HG02588 (cell line): ENCODE data around the gene NPBWR2.
"Not testable (repeated sequence)": the region's sequence is repeated elsewhere in the genome, so short reads cannot be mapped to it uniquely, and the experiment has no call there.

Source experiments
- ATAC-seq: cut with Tn5 transposase; IDR thresholded peaks from one replicate; pipeline ENCODE4 v1.9.1; 2021; ENCODE audit warnings: mild to moderate bottlenecking, moderate library complexity; ENCODE audit not compliant: unreplicated experiment

The NPBWR2 gene

GRCh38 chr20:64144144-64144912 is 37.0 kb upstream of the NPBWR2 start:
- no peak for ATAC-seq

GRCh38 chr20:64143018-64143801 is 35.8 kb upstream of the NPBWR2 start:
- no peak for ATAC-seq

- ATAC-seq: no peak
These were observed 35.2 kb upstream of the NPBWR2 start for GRCh38 chr20:64142590-64142989.

GRCh38 chr20:64140956-64141355 is 33.6 kb upstream of the NPBWR2 start:
- no peak for ATAC-seq

GRCh38 chr20:64140061-64140931 is 32.9 kb upstream of the NPBWR2 start:
- ATAC-seq: no peak

- no peak for ATAC-seq
These were observed 32.1 kb upstream of the NPBWR2 start for GRCh38 chr20:64139199-64140060.

- no peak for ATAC-seq
These were observed 31.0 kb upstream of the NPBWR2 start for GRCh38 chr20:64138276-64138815.

GRCh38 chr20:64137598-64138031 is 30.2 kb upstream of the NPBWR2 start:
- no peak for ATAC-seq

GRCh38 chr20:64136004-64136710 is 28.8 kb upstream of the NPBWR2 start:
- no peak for ATAC-seq

- ATAC-seq: not testable (repeated sequence)
These were observed 27.4 kb upstream of the NPBWR2 start for GRCh38 chr20:64134744-64135143.

- no peak for ATAC-seq
These were observed 26.6 kb upstream of the NPBWR2 start for GRCh38 chr20:64133951-64134407.

GRCh38 chr20:64131406-64131805 is 24.0 kb upstream of the NPBWR2 start:
- ATAC-seq: no peak

GRCh38 chr20:64130876-64131275 is 23.5 kb upstream of the NPBWR2 start:
- no peak for ATAC-seq

- no peak for ATAC-seq
These were observed 22.9 kb upstream of the NPBWR2 start for GRCh38 chr20:64130271-64130670.

- no peak for ATAC-seq
These were observed 21.9 kb upstream of the NPBWR2 start for GRCh38 chr20:64129146-64129782.

GRCh38 chr20:64123517-64123916 is 16.2 kb upstream of the NPBWR2 start:
- not testable (repeated sequence) for ATAC-seq

GRCh38 chr20:64122927-64123326 is 15.6 kb upstream of the NPBWR2 start:
- not testable (repeated sequence) for ATAC-seq

GRCh38 chr20:64121586-64121985 is 14.2 kb upstream of the NPBWR2 start:
- ATAC-seq: no peak
